ENCODE data around the gene MROH7.
"Not testable (repeated sequence)": the region's sequence is repeated elsewhere in the genome, so short reads cannot be mapped to it uniquely, and the experiment has no call there.

MROH7 gene

DNA sequence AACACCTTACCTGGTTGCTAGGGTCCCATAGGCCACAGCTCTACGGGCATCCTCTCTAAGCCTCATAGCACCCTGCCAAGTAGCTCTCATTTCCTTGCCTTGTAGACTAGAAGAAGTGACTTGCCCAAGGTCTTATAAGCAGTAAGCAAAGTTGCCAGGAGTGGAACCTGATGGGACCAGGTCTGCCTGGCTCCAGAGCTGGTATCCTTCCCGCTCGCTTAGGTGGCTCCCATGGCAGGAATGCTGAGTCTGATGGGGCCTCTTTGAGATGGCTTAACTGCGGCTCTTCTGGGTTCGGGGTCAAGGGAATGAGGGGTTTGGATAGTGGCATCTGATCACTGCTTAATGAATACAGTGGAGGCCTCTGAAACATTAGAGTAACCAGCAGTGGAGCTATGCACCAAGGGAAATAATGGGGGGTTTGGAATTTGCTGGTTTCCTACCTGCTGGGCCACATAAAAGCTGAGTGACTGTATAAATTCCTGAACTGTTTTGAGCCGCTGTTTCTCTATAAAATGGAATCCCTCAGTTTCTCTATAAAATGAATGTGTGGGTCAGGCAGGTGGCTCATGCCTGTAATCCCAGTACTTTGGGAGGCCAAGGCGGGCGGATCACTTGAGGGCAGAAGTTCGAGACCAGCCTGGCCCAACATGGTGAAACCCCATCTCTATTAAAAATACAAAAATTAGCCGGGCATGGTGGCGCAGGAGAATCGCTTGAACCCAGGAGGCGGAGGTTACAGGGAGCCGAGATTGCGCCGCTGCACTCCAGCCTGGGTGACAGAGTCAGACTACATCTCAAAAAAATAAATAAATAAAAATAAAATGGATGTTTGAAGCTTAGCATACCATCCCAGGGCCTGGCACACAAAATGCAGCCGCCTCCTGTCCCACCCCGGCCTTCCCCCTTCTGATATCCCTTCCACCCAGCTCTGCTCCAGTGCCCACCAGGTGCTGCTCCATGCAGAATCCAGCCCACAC, 30.7 kb upstream of the MROH7 start:
- DNase-seq: no peak

DNA sequence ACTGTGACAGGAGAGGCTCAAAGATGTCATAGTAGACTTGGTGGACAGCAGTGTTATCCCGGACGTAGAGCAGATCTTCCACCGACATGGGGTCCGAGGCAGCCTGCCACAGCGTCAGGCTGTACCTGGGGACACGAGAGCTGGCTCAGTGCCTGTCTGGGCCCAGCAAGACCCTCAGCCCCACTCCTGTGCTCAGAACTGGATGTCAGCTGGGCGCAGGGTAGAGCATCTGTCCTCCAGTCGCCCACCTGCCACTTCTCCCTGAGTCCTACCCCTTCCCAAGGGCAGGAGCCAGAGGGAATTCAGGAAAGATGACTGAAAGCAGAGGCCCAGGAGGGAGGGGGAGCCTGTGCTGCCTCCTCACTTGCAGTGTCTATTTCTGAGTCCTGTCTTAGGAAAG, 30.0 kb upstream of the MROH7 start:
- no peak for DNase-seq

DNA sequence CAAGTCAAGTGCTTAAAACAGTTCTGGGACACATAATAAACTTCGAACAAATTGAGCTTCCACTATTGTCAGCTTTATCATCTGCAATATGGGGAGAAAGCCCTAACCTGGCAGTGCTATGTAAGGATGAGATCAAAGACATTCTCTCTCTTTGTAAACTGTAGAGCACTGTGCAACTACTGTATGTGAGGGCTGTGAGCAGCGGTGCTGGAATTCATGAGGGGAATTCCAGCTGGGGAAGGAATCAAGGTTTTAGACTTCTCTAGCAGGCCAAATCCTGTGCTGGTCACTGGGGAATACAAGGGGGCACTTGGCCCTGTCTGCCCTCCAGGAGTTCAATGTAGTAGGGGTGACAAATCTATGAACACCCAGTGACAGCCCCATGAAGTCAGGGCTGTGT, 27.6 kb upstream of the MROH7 start:
- no peak for DNase-seq

DNA sequence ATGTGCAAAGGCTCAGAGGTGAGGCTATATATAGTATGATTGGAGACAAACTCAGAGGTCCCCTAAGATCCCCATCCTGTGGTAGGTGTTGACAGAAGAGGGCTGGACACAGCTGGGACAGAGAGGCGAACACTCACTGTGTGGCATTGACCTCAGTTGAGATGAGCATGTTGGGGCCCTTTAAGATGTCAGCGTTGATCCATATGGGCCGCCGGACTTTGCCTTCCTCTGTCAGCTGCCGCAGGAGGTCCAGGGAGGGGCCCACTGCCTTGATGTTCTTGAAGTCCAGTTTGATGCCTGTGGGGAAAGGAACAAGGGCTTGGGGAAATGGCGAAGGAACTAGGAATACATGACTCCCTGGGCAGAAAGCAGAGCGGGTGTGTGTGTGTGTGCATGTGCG, 27.0 kb upstream of the MROH7 start:
- DNase-seq: no peak

DNA sequence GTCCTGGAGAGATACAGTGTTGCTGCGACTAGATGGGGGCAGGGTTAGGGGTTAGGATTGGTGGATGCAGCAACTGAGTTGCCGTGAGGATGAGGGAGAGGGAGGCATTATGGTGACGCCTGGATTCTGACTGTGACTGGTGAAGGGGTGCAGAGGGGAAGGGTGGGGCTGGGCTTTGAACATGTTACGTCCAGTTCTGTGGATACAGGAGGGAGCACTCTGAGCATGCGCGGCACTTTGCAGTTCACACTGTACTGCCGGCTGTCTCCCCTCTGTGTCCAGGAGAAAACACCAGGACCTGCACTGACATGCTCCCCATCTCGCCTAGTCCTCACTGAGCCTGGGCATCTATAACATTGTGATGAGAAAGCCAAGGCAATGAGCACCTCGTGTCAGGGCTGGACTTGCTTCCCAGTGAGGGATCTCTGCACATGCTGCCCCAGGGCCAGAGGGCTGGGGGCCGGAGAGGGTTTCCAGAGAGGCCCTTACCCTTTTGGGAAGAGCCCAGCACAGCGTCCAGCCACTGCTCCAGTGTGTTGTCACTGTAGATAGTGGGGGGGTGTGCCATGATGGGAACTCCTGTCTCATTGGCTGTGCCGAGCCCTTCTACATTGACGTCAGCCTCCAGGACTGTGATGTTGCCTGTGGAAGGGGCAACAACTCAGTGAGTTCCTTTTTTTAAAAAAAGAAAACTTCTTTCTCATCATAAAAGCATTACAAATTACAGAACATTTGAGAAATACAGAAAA, 25.9 kb upstream of the MROH7 start:
- DNase-seq: peak; percentile 76

DNA sequence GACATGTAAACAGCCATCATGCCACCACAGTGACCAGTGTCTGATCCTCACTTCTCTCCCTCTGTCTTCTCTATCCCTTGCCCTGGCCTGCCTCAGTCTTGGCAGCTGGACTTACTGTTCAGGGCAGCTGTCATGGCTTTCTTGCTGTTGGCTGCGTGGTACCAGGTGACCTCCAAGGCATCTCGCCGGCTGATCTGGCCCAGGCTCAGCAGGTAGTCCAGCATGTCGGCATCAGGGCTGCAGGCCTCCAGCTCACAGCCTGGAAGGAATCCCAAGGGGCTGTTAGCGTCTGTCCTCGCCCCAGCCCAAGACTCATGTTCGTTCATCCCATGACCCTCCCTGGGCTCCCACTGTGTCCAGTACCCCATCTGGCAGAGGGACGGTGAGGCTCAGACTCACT, 21.8 kb upstream of the MROH7 start:
- no peak for DNase-seq

DNA sequence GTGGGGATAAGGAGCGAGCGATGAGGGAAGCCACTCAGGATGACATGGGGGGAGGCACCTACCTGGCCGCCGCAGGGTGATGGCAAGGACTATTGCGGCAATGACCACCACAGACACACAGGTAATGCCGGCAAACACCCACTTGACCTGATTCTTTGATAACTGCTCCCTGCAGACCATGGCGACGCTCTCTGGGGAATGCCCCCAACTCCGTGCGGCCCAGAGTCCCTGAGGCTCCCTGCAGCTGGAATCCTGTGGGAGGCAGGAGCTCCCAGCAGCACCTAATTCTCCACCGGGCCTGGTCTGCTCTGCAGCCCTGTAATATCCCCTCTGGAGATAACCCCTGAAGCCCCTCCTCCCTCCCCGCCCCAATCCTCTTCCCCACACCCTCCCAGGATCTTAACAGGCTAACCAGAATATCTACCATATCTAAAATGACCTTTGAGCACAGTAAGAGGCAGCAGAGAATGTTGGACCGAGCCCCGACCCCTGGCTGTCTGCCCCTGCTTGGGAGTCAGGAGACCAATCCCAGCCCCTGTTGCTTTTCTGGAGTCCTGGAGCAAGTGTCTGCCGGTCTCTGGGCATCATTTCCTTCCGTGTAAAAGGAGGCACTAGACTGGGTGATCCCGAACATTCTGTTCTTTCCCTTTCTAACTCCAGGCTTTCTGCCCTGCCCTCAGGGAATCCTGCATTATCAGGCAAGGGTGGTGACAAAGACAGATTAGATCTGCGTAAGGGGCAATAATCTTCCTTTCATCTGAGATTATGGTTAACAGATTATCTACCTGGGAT, 18.2 kb upstream of the MROH7 start, which contains the start of gene FAM151A:
TSS of gene FAM151A (minus strand) at position 310 of the 792 bp plus-strand sequence. CDS start at position 180, 130 bp downstream.
- DNase-seq: no peak

DNA sequence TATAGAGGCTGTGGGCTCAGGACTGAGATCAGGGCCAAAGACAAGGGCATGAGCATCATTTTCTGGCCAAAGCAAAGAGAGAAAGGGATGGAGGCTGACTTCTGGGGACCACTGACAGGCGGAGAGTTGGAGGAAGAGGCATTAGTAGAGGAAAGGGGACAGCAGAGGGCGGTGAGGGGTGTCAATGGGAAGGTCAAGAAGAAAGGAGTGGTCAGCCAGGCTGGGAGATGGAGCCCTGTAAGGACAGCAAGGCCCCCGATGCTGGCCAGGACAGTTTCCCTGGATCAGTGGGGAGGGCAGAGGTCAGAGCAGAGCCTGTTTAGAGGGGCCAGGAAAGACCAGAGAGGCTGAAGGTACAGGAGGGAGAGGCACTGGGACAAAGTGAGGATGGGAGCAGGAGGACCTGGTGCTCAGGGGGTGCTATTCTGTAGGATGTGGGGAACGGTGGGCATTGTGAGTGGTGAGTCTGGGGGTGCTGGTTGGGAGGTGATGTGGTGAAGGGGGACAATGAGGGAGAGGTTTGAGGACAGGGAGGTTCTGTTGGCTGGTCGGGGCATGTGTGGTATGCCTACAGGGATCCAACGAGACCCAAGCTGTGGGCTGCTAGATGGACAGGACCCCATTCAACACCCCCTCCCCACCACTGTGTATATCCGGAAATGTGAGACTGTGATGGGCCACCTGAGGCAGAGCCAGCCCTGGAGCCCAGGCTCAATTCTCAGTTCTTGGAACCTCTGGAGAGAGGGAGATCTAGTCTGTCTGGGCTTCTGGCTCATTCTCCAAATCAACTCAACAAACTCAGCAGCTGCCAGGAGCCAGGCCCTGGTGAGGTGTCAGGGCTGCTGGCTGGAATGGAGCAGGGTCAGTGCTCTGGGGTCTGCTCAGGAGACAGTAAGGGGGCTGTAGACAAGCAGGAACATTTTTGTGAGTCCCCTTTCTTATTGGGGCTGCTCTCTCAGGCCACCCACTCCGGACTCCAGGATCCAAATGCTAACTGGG, 16.8 kb upstream of the MROH7 start:
- no peak for DNase-seq

DNA sequence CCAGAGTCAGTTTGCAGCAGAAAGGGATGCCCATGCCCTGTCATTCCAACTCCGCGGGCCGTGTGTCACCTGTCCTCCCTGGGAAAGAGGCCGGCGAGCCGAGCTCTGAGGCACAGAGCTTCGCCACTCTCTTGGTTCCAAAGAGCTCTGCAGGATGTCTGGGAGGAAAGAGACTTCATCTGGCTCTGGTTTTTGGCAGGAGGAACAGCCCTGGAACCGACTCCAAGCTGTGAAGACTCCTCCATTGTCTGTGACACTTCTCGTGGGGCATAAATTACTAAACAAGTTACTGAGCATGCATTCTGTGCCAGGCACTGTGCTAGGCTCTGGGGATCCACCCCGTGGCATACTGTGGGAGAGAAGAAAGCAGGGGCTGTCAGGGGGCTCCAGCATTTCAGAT, 14.4 kb upstream of the MROH7 start:
- no peak for DNase-seq

DNA sequence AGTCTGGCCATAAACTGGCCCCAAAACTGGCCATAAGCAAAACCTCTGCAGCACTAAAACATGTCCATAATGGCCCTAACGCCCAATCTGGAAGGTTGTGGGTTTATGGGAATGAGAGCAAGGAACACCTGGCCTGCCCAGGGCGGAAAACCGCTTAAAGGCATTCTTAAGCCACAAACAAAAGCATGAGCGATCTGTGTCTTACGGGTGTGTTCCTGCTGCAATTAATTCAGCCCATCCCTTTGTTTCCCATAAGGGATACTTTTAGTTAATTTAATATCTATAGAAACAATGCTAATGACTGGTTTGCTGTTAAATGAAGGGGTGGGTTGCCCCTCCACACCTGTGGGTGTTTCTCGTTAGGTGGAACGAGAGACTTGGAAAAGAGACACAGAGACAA, 5.8 kb upstream of the MROH7 start:
- DNase-seq: not testable (repeated sequence)

DNA sequence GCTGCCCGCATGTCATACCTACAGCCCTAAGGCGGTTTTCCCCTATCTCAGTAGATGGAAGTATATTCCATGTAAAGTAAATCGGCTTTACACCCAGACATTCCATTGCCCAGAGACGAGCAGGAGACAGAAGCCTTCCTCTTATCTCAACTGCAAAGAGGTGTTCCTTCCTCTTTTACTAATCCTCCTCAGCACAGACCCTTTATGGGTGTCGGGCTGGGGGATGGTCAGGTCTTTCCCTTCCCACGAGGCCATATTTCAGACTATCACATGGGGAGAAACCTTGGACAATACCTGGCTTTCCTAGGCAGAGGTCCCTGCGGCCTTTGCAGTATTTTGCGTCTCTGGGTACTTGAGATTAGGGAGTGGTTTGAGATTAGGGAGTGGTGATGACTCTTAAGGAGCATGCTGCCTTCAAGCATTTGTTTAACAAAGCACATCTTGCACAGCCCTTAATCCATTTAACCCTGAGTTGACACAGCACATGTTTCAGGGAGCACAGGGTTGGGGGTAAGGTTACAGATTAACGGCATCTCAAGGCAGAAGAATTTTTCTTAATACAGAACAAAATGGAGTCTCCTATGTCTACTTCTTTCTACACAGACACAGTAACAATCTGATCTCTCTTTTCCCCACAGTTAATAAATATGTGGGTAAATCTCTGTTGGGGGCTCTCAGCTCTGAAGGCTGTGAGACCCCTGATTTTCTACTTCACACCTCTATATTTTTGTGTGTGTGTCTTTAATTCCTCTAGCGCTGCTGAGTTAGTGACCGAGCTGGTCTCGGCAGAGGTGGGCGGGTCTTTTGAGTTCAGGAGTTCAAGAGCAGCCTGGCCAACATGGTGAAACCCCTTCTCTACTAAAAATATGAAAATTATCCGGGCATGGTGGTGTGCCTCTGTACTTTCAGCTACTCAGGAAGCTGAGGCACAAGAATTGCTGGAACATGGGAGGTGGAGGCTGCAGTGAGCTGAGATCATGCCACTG, 4.8 kb upstream of the MROH7 start:
- DNase-seq: not testable (repeated sequence)

DNA sequence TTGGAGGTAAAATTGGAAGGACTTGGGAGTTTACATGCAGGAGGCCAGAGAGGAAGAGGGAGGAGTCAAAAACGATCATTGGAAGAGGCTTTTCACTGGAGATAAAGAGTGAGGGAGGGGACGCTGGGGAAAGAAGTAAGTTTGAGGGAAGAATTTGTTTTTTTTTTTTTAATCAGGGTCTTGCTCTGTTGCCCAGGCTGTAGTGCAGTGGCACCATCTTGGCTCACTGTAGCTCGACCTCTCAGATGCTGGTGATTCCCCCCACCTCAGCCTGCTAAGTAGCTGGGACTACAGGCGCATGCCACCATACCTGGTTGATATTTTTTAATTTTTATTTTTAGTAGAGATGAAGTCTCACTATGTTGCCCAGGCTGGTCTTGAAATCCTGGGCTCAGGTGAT, 1.2 kb upstream of the MROH7 start:
- DNase-seq: no peak

DNA sequence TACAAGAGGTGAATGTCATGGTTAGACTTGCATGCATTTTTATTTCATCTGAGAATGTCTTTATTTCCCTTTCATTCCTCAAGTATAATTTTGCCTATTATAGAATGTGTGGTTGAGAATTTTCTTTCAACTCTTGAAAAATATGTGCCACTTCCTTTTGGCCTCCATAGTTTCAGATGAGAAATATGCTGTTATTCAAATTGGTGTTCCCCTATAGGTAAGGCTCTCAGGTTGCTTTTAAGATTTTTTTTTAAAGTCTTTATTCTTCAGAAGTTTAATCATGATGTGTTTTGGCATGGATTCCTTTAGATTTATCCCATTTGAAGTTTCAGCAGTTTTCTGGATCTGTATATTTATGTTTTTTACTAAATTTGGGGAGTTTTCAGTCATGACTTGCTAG, 2.1 kb downstream of the MROH7 start:
- DNase-seq: no peak

DNA sequence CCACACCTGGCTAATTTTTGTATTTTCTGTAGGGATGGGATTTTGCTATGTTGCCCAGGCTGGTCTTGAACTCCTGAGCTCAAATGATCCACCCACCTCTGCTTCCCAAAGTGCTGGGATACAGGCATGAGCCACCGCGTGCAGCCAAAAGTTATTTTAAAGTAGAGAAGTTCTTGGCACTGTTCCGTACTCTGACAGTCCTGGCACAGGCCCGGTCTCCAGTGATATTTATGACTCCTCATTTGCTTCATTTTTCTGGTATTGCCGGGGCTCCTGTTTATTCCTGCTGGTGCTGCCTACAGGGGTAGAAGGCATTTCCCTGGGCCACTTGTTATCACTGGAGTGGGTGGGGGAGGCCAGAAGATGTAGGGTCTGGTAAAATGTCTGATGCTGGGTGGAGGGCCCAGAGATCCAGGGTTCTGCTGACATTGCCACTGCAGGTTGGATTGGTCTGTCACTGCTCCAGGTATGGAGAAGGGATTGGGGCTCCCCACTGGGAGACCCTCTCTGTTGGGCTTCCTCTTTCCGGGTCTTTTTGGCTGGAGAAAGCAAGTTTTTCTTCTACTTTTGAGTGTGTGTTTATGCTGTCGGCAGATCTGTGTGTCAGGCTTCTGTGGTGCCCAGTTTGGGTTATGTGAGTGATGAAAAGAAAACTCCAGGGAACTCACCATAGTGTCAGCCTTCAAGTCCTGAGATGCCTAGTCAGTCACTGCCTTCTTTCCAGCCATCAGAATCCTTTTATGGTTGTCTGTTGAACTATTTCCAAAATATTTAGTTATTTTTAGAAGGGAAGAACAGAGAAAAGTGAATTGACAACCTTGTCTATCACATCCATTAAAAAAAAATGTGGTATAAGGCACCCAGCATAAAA, 4.5 kb downstream of the MROH7 start:
- no peak for DNase-seq

DNA sequence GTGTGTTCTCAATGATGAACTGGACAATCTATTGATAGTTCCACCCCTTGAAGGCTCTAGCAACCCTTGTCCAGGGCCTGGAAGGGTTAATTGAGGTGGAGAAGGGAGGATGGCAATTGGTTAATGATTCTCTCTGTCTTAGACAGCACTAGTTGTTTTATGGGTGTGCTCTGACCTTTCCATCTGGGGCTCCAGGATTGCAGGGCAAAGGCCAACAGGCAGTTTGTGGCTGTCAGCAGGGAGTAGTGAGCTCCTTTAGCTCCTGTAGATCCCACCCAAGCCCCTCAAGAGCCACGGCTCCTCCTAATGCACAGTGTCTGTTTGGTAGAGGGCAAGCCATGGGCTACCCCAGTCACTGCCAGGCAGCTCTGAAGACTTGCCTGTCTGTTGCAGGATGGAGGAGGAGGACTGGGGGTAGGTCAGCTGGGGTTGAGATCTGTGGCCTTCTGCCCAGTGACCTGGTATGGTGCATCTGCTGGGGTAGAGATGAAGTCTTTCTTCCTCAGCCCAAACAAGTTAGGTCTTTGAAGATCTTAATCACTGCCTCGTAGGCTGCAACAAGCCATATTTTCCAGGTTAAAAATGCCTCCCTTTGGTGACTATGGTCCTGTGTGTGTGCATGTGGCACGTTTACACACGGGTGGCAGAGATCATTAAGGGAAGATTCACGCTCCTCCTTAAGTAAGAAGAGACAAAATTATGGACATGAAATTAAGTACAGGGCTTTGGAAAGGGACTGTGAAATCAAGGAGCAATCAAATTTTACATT, 7.7 kb downstream of the MROH7 start:
- no peak for DNase-seq

DNA sequence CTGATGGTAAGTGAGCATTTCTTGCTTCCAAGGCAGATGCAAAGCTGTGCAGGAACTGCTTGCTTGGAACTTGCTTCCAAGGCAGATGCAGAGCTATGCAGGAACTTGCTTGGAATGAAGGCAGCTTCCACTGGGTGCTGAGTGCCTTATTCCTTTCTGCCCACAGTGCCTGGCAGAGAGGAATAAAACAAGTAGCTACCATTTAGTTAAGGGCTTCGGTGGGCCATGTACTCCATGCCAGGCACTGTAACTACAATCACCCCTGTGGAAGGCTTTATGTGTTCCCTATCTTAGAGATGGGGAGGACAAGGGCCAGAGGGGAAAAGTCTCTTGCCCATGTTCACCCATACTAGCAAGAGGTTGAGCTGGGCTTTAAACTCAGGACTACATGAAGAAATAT, 8.3 kb downstream of the MROH7 start:
- DNase-seq: no peak

DNA sequence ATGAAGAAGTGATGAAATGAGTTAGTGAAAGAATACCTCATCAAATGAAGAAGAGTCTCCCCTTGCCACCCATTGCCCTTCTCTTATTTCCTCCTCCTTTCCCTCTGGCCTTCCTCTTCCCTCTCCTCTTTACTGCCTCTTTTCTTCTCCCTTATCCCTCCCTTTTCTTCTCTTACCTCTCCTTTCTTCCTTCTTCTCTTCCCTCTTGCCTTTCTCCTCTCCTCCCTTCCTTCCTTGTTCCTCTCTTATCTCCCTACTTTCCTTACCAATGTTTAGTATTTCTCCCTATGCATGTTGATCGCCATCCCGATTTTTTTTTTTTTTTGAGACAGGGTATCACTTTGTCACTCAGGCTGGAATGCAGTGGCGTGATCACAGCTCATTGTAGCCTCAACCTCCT, 8.8 kb downstream of the MROH7 start:
- no peak for DNase-seq

DNA sequence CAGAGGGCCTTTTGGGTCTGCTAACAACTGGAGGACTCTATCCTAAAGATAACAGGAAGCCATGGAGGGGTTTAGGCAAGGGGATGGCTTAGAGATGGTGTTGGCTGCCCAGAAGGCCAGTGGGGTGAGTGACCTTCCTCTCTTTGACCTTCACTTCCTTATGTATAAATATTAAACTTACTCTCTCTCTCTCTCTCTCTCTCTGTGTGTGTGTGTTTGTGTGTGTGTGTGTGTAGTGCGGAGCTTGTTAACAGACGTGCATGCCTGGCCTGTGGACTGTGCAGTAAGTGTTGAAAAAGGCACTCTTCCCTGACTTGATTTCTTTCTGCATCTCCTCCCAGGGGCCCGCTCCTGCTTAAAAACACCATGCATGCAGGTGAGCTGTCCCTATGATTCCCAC, 10.0 kb downstream of the MROH7 start:
- DNase-seq: no peak

DNA sequence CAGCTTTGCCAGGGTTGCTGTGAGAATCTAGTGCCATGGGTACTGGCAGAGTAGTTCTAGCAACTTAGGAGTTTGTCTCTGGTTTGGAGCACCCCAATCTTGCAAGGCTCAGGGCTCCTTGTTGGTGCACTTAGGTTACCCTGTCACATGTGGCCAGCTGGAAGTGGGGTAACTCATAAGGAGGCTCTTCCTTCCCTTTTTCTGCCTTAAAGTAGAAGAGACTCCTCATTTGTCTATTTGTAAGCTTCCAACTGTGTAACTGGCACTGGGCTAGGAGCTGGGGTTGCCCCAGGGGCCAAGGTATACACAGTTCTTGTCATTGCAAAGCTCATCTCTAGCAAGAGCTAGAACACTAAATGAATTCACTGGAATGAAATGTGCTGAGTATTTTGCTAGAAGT, 10.6 kb downstream of the MROH7 start:
- DNase-seq: peak; percentile 52
